ENCODE measurements around the gene FHIP1B. TPM values are rescaled to one million over a fixed set of nuclear protein-coding genes. Genes with fewer than 3 reads are reported as not detected.

FHIP1B gene
- polyA plus RNA-seq, 1 donor (not counting 4 experiments of a cell fraction or from before 2014, with no cell fraction given) = 18.7 TPM

DNA sequence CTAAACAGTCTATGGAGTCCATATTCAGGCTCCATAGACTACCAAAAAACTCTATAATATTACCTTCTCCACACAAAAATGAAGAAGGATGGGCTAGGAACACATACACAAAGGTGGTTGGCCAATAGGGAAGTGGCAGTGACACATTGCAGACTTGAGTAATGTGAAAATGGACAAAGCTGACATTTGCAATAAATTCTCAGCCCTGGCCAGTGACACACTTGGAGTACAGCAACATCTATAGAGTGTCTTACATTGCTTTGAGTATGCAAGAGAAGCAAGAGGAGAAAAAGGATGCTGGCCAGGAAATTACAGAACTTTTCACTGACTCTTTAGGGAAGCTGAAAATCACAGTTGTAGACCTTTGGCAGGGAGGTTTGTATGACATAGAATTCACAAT, 42.7 kb downstream of the FHIP1B start:
- H3K9me3 ChIP-seq (ENCODE audit: control insufficient read depth, low read depth, low read length) = no peaks in the 10 kb centered on the region
- H3K36me3 ChIP-seq (ENCODE audit: control insufficient read depth in 2 of 2, extremely low read depth in 1 of 2, insufficient read depth in 2 of 2, low read length in 2 of 2) = no peaks in the 10 kb centered on the region
- no peak for TF ChIP-seq EZH2 (IDR thresholded peaks at IDR 0.05; ENCODE audit: low read length)
- TF ChIP-seq, protein P1, sequence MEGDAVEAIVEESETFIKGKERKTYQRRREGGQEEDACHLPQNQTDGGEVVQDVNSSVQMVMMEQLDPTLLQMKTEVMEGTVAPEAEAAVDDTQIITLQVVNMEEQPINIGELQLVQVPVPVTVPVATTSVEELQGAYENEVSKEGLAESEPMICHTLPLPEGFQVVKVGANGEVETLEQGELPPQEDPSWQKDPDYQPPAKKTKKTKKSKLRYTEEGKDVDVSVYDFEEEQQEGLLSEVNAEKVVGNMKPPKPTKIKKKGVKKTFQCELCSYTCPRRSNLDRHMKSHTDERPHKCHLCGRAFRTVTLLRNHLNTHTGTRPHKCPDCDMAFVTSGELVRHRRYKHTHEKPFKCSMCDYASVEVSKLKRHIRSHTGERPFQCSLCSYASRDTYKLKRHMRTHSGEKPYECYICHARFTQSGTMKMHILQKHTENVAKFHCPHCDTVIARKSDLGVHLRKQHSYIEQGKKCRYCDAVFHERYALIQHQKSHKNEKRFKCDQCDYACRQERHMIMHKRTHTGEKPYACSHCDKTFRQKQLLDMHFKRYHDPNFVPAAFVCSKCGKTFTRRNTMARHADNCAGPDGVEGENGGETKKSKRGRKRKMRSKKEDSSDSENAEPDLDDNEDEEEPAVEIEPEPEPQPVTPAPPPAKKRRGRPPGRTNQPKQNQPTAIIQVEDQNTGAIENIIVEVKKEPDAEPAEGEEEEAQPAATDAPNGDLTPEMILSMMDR (optimal IDR thresholded peaks at IDR 0.05 in 1 of 3, IDR thresholded peaks at IDR 0.05 in 1 of 3, conservative IDR thresholded peaks at IDR 0.05 in 1 of 3; ENCODE audit: extremely low read depth in 1 of 3, insufficient read depth in 2 of 3, low read length in 3 of 3) = no peak
- H3K4me1 ChIP-seq (ENCODE audit: control insufficient read depth, extremely low read depth, insufficient read depth, low read length) = no peaks in the 10 kb centered on the region
- H3K4me2 ChIP-seq (ENCODE audit: control insufficient read depth, extremely low read depth, insufficient read depth, low read depth, low read length) = no peak overlapping the region
- no peaks in the 10 kb centered on the region for H4K20me1 ChIP-seq (ENCODE audit: control insufficient read depth, extremely low read depth, insufficient read depth, low read length)
- H3K4me3 ChIP-seq (ENCODE audit: control insufficient read depth in 2 of 3, extremely low read depth in 1 of 3, insufficient read depth in 2 of 3, low read depth in 1 of 3, low read length in 3 of 3) = no peak overlapping the region
- H3K79me2 ChIP-seq (ENCODE audit: control insufficient read depth, insufficient read depth, low read length) = no peaks in the 10 kb centered on the region
- H3K27me3 ChIP-seq (ENCODE audit: control insufficient read depth, extremely low read depth, insufficient read depth, low read length) = no peaks in the 10 kb centered on the region
- DNase-seq (ENCODE audit: low read depth, low spot score) (no peak), FAIRE-seq (no peak)
- no peak overlapping the region for H2AFZ ChIP-seq (ENCODE audit: control insufficient read depth, low read length)
- no peak overlapping the region for H3K9ac ChIP-seq (ENCODE audit: control insufficient read depth, extremely low read depth, insufficient read depth, low read length)
- no peak overlapping the region for H3K27ac ChIP-seq (ENCODE audit: control insufficient read depth, insufficient read depth, low read length)
- H3K9me1 ChIP-seq (ENCODE audit: control insufficient read depth, extremely low read depth, insufficient read depth, low read length) = no peaks in the 10 kb centered on the region
- dilution Hi-C loops (cut with MboI; ENCODE audit: extremely low pct_ligation_motif_present, low sequenced_read_pairs) = no loop called here

DNA sequence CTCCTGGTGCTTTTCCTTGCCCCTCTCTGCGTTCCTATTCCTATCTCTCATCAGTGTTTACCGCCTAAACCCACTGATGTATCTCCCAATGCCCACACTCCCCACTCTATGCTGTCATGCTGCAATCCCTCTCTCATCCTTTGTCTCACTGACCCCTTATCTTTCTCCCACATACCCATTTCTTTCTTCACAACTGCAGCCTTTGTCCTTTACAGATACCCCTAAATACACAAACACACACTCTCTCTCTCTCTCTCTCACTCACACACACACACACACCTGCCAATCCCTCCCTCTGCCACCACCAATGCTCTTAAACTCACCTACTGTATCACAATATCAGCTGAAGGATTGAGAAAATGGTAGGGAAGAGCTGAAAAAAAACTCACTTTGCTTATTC, 59.0 kb downstream of the FHIP1B start:
- Histone ChIP-seq H3K79me2 (ENCODE audit: control insufficient read depth, insufficient read depth, low read length) (no peaks in the 10 kb centered on the region), H2AFZ (ENCODE audit: control insufficient read depth, low read length) (no peak overlapping the region), H3K9ac (ENCODE audit: control insufficient read depth, extremely low read depth, insufficient read depth, low read length) (no peak overlapping the region), H3K9me3 (ENCODE audit: control insufficient read depth, low read depth, low read length) (no peaks in the 10 kb centered on the region), H3K36me3 (ENCODE audit: control insufficient read depth in 2 of 2, extremely low read depth in 1 of 2, insufficient read depth in 2 of 2, low read length in 2 of 2) (no peaks in the 10 kb centered on the region), H3K4me3 (ENCODE audit: control insufficient read depth in 2 of 3, extremely low read depth in 1 of 3, insufficient read depth in 2 of 3, low read depth in 1 of 3, low read length in 3 of 3) (no peak overlapping the region), H4K20me1 (ENCODE audit: control insufficient read depth, extremely low read depth, insufficient read depth, low read length) (no peaks in the 10 kb centered on the region), H3K4me2 (ENCODE audit: control insufficient read depth, extremely low read depth, insufficient read depth, low read depth, low read length) (no peak overlapping the region), H3K27ac (ENCODE audit: control insufficient read depth, insufficient read depth, low read length) (no peak overlapping the region), H3K27me3 (ENCODE audit: control insufficient read depth, extremely low read depth, insufficient read depth, low read length) (no peaks in the 10 kb centered on the region), H3K4me1 (ENCODE audit: control insufficient read depth, extremely low read depth, insufficient read depth, low read length) (no peaks in the 10 kb centered on the region), H3K9me1 (ENCODE audit: control insufficient read depth, extremely low read depth, insufficient read depth, low read length) (no peaks in the 10 kb centered on the region)
- dilution Hi-C loops (cut with MboI; ENCODE audit: extremely low pct_ligation_motif_present, low sequenced_read_pairs) = no loop called here
- FAIRE-seq (no peak), DNase-seq (ENCODE audit: low read depth, low spot score) (no peak)
- TF ChIP-seq EZH2 (IDR thresholded peaks at IDR 0.05; ENCODE audit: low read length) = no peak
- TF ChIP-seq, protein P1 (optimal IDR thresholded peaks at IDR 0.05 in 1 of 3, IDR thresholded peaks at IDR 0.05 in 1 of 3, conservative IDR thresholded peaks at IDR 0.05 in 1 of 3; ENCODE audit: extremely low read depth in 1 of 3, insufficient read depth in 2 of 3, low read length in 3 of 3) = no peak

Data from keratinocyte (primary cell).